ENCODE data around the gene KIF1A. TPM values are rescaled to one million over a fixed set of nuclear protein-coding genes. Genes with fewer than 3 reads are reported as not detected.

The KIF1A gene
- total and polyA plus RNA-seq, 2 donors (not counting 3 experiments of a cell fraction or from before 2014, with no cell fraction given) = 0.11 to 0.64 TPM

GRCh38 chr2:240794178-240794721 is 25.8 kb downstream of the KIF1A start:
- FAIRE-seq = no peak
- Histone ChIP-seq H3K36me3 (ENCODE audit: control insufficient read depth in 2 of 2, extremely low read depth in 1 of 2, insufficient read depth in 2 of 2, low read length in 2 of 2) (no peaks in the 10 kb centered on the region), H3K79me2 (ENCODE audit: control insufficient read depth, insufficient read depth, low read length) (no peaks in the 10 kb centered on the region), H3K4me3 (replicated peaks in 1 of 3; ENCODE audit: insufficient read depth in 1 of 3, low read depth in 1 of 3, low read length in 3 of 3) (no peak overlapping the region), H3K4me1 (ENCODE audit: control insufficient read depth, extremely low read depth, insufficient read depth, low read length) (no peaks in the 10 kb centered on the region), H4K20me1 (replicated peaks; ENCODE audit: control insufficient read depth, extremely low read depth, insufficient read depth, low read length) (no peaks in the 10 kb centered on the region), H3K27me3 (ENCODE audit: control insufficient read depth in 2 of 2, insufficient read depth in 2 of 2, low read length in 2 of 2) (peaks cover 5% of the 10 kb centered on the region in 2 experiments), H3K9me3 (replicated peaks; ENCODE audit: control insufficient read depth, insufficient read depth, low read length) (no peaks in the 10 kb centered on the region), H3K27ac (ENCODE audit: insufficient read depth, low read depth, low read length) (no peak overlapping the region), H3K9me1 (replicated peaks; ENCODE audit: control insufficient read depth, extremely low read depth, insufficient read depth, low read length) (no peaks in the 10 kb centered on the region), H2AFZ (ENCODE audit: low read depth, low read length) (no peak overlapping the region), H3K9ac (replicated peaks; ENCODE audit: extremely low read depth, insufficient read depth, low read length) (no peak overlapping the region), H3K4me2 (ENCODE audit: insufficient read depth, low read length) (no peak overlapping the region)
- intact Hi-C loops (cut with micrococcal nuclease) = no loop called here
- ChIA-PET CTCF (no interaction called here), POLR2A (no interaction called here)
- DNase-seq (ENCODE audit: low read depth, low spot score) = no peak
- no TSS peak for BruUV-seq (replicated peaks)
- TF ChIP-seq MAX (IDR thresholded peaks at IDR 0.05; ENCODE audit: insufficient read depth, insufficient read length) (no peak), FOS (IDR thresholded peaks at IDR 0.05; ENCODE audit: borderline replicate concordance, insufficient read depth, low read length) (no peak), CTCF (IDR thresholded peaks at IDR 0.05; ENCODE audit: extremely low read depth in 1 of 2, insufficient read depth in 1 of 2, low read depth in 1 of 2, low read length in 2 of 2) (no peak), POLR2A (IDR thresholded peaks at IDR 0.05; ENCODE audit: low read depth, low read length) (no peak), POLR2AphosphoS5 (IDR thresholded peaks at IDR 0.05; ENCODE audit: insufficient read depth, low read depth, low read length) (no peak), GATA2 (IDR thresholded peaks at IDR 0.05; ENCODE audit: insufficient read depth, insufficient read length, low read depth, low read length) (no peak), JUN (IDR thresholded peaks at IDR 0.05; ENCODE audit: borderline replicate concordance, insufficient read depth, insufficient read length, low read depth) (no peak), MYC (IDR thresholded peaks at IDR 0.05; ENCODE audit: low read depth, low read length) (no peak), EZH2 (IDR thresholded peaks at IDR 0.05; ENCODE audit: borderline replicate concordance, low read depth, low read length, severe bottlenecking) (no peak)
- dilution Hi-C loops (cut with MboI; ENCODE audit: extremely low pct_ligation_motif_present, low sequenced_read_pairs) = no loop called here

Data from endothelial cell of umbilical vein (primary cell).